Mesothelial cell of epicardium (in vitro differentiated cells): Measurements from ENCODE around the gene INHBE. TPM values are rescaled to one million over a fixed set of nuclear protein-coding genes. Genes with fewer than 3 reads are reported as not detected.

ENCODE experiments used
- DNase-seq, 2 experiments: peaks; one replicate each; pipeline ENCODE4 v3.0.0; 2021; ENCODE audit warnings: low spot score in 2 of 2; ENCODE audit not compliant: unreplicated experiment in 2 of 2
- H3K27ac Mint-ChIP-seq: 2 replicates; pipeline ENCODE4 v1.8.0; 2021; ENCODE audit warnings: mixed read lengths
- H3K27me3 Mint-ChIP-seq: 2 replicates; pipeline ENCODE4 v1.8.0; 2021; ENCODE audit warnings: low read depth, mixed read lengths
- H3K36me3 Mint-ChIP-seq: 2 replicates; pipeline ENCODE4 v1.8.0; 2021; ENCODE audit warnings: mixed read lengths
- H3K4me1 Mint-ChIP-seq: 2 replicates; pipeline ENCODE4 v1.8.0; 2021; ENCODE audit warnings: mixed read lengths
- H3K4me3 Mint-ChIP-seq: 2 replicates; pipeline ENCODE4 v1.8.0; 2021; ENCODE audit warnings: mild to moderate bottlenecking, moderate library complexity, mixed read lengths
- H3K9me3 Mint-ChIP-seq: 2 replicates; pipeline ENCODE4 v1.8.0; 2021; ENCODE audit warnings: mixed read lengths
- total RNA-seq: library from RNA; stranded (reverse); gene quantifications from 3 replicates; pipeline ENCODE4 v1.2.1, GENCODE V29; 2021
- TF ChIP-seq, protein P1 (sequence below): fragments of 200-600 bp; sonication (generic); IDR thresholded peaks from one replicate; pipeline ENCODE4 v1.5.0; 2021; ENCODE audit warnings: antibody characterized with exemption; ENCODE audit not compliant: unreplicated experiment

INHBE gene
- total RNA-seq, 1 donor from 2014 or later, result 0.09 TPM

DNA sequence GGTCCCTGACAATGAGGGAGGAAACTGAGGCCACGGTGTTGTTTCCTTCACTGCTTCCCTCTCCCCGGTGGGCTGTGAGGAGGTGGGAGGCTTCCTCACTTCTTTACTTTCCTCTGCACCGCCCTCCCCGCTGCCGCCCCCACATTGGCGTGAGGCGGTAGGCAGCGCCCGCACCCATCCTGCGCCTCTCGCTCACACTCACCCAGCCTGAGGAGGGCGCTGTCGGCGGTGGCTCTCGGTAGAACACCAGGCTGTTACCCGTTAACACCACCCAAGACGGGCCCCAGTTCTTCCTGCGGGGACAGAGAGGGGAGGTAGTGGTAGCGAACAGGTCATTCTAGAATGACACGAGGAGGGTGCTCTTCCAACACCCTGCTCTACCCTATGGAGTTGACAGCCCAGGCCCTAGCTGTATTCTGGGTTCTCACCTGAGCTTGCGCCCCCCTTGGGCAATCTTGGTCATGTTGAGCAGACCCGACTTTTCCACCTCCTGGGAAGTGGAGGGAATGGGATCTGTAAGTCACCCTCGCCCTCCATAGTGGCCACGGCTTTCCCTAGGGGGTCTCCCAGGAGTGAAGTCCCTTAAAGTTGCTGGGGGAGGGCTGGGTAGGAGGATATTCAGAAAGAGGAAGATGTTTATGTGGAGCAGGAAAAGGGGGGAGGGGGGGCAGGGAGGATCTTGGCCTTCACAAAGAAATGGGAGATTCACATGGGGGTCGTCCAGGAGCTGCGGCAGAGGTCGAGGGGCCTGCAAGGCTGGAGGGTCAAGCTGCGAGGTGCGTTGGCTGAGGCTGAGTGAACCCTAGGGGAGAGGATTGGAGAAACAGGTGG, 21.3 kb downstream of the INHBE start:
- peak overlapping the region; percentile 66 for H3K4me3 Mint-ChIP-seq
- H3K4me1 Mint-ChIP-seq, result peaks cover 23% of the 10 kb centered on the region
- TF ChIP-seq, protein P1, sequence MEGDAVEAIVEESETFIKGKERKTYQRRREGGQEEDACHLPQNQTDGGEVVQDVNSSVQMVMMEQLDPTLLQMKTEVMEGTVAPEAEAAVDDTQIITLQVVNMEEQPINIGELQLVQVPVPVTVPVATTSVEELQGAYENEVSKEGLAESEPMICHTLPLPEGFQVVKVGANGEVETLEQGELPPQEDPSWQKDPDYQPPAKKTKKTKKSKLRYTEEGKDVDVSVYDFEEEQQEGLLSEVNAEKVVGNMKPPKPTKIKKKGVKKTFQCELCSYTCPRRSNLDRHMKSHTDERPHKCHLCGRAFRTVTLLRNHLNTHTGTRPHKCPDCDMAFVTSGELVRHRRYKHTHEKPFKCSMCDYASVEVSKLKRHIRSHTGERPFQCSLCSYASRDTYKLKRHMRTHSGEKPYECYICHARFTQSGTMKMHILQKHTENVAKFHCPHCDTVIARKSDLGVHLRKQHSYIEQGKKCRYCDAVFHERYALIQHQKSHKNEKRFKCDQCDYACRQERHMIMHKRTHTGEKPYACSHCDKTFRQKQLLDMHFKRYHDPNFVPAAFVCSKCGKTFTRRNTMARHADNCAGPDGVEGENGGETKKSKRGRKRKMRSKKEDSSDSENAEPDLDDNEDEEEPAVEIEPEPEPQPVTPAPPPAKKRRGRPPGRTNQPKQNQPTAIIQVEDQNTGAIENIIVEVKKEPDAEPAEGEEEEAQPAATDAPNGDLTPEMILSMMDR, result no peak
- no peak overlapping the region for H3K27ac Mint-ChIP-seq
- H3K36me3 Mint-ChIP-seq, result no peaks in the 10 kb centered on the region
- no peaks in the 10 kb centered on the region for H3K9me3 Mint-ChIP-seq
- peaks cover 94% of the 10 kb centered on the region for H3K27me3 Mint-ChIP-seq
- DNase-seq, result no peak

GRCh38 chr12:57476993-57477709, 22.0 kb downstream of the INHBE start:
- TF ChIP-seq, protein P1, result no peak
- H3K27me3 Mint-ChIP-seq, result peaks cover 91% of the 10 kb centered on the region
- H3K27ac Mint-ChIP-seq, result no peak overlapping the region
- no peaks in the 10 kb centered on the region for H3K9me3 Mint-ChIP-seq
- no peaks in the 10 kb centered on the region for H3K36me3 Mint-ChIP-seq
- DNase-seq, result no peak
- H3K4me3 Mint-ChIP-seq, result peak overlapping the region; percentile 28
- peaks cover 23% of the 10 kb centered on the region for H3K4me1 Mint-ChIP-seq

GRCh38 chr12:57477710-57478681, 22.9 kb downstream of the INHBE start:
- H3K36me3 Mint-ChIP-seq, result no peaks in the 10 kb centered on the region
- no peaks in the 10 kb centered on the region for H3K9me3 Mint-ChIP-seq
- no peak overlapping the region for H3K27ac Mint-ChIP-seq
- H3K27me3 Mint-ChIP-seq, result peaks cover 83% of the 10 kb centered on the region
- peaks cover 24% of the 10 kb centered on the region for H3K4me1 Mint-ChIP-seq
- no peak for DNase-seq
- no peak overlapping the region for H3K4me3 Mint-ChIP-seq
- TF ChIP-seq, protein P1, result no peak

DNA sequence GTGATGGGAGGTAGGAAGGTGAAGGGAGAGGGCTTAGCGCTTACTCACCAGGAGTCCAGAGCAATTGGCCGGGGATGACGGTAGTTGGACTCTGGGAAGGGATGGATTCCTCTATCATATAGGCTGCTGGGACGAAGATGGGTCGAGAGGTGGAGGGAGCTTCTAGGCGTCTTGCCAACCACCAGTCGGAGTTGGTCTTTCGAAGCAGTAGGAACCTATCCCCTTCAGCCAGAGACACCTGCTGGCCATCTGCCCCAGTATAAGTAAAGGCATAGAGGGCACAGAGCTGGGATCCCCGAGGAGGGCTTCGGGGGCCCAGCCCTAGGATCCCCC, 23.9 kb downstream of the INHBE start:
- no peak for DNase-seq
- Mint-ChIP-seq H3K27ac (no peak overlapping the region), H3K4me3 (no peak overlapping the region), H3K27me3 (peaks cover 73% of the 10 kb centered on the region), H3K4me1 (peaks cover 30% of the 10 kb centered on the region), H3K36me3 (no peaks in the 10 kb centered on the region), H3K9me3 (no peaks in the 10 kb centered on the region)
- TF ChIP-seq, protein P1, result no peak

DNA sequence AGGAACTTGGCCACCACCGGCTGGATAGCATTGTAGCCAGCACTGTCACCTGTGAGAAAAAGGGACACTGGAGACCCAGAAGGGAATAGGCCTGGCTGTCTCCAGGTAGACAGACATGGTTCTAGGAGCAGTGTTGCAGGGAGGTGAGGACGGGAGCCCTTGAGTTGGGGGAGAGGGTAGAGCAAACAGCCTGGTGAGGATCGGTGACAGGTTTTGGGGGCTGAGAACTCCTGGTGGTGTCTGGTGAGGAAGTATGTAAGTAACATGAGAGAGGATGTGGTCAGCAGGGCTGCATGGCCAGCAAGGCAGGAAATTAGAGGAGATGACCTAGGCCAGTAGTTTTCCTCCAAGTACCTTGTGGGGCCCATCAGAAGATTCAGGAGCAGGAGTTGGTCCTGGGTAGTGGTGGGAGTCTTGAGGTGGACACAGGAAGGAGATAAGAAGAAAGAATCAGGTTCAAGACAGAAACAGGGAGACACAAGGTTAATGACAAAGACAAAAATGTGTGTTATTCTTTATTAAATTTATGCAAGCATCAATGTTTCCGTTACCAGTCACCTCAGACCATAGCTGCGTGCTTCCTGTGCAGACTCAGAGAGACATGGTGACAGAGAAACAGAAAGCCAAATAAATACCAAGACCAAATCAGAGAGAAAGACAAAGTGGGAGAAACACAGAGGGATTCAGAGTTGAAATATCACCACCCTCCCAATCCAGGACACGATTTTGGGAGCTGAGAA, 24.4 kb downstream of the INHBE start, which contains the start of gene ARHGAP9:
TSS of gene ARHGAP9 (minus strand) at position 491 of the 740 bp plus-strand sequence. CDS start at position 31, 460 bp downstream.
- Mint-ChIP-seq H3K4me3 (no peak within 1 kb of the TSS), H3K27ac (no peak within 1 kb of the TSS), H3K36me3 (no peaks in the 10 kb centered on the region), H3K27me3 (peaks cover 68% of the 10 kb centered on the region), H3K9me3 (no peaks in the 10 kb centered on the region), H3K4me1 (peaks cover 28% of the 10 kb centered on the region)
- no peak for DNase-seq
- TF ChIP-seq, protein P1, result no peak
